H1 (cell line): ENCODE measurements around the gene FMR1. TPM values are rescaled to one million over a fixed set of nuclear protein-coding genes. Genes with fewer than 3 reads are reported as not detected.

Source experiments
- CTCF ChIA-PET: fragments of 300-600 bp; sonication (Branson Sonifier 250); formaldehyde crosslinking; loops from one replicate; lab custom pipeline; 2021; ENCODE audit not compliant: partially characterized antibody; lab: Charles Lee
- POLR2A ChIA-PET: fragments of 300-600 bp; sonication (Branson Sonifier 250); formaldehyde crosslinking; loops from one replicate; lab custom pipeline; 2021; ENCODE audit warnings: inconsistent platforms; ENCODE audit not compliant: partially characterized antibody; lab: Charles Lee
- DNase-seq, 2 experiments: peaks; one replicate each; pipeline versions ENCODE4 v3.0.0 to v3.0.0-alpha.2; 2010 to 2022; ENCODE audit warnings: low spot score in 2 of 2, low read depth in 1 of 2, mixed read lengths in 1 of 2
- FAIRE-seq: peaks from 2 replicates; lab custom pipeline; 2011; peaks lifted over from hg19 to GRCh38; lab: Jason Lieb, UNC
- H2AFZ ChIP-seq: 2 replicates; pipeline ENCODE4 v1.8.1; 2012; ENCODE audit warnings: low read length, inconsistent platforms
- H2AK5ac ChIP-seq: 2 replicates; pipeline ENCODE4 v1.6.1; 2013; ENCODE audit warnings: low read depth, low read length
- H2BK120ac ChIP-seq: replicated peaks from 2 replicates; pipeline ENCODE3; 2013; ENCODE audit warnings: low read depth, low read length, inconsistent platforms
- H2BK12ac ChIP-seq: 2 replicates; pipeline ENCODE4 v1.6.1; 2013; ENCODE audit warnings: low read depth, low read length
- H2BK15ac ChIP-seq: 2 replicates; pipeline ENCODE4 v1.6.1; 2013; ENCODE audit warnings: low read length
- H2BK20ac ChIP-seq: 2 replicates; pipeline ENCODE4 v1.6.1; 2013; ENCODE audit warnings: low read length
- H2BK5ac ChIP-seq: 2 replicates; pipeline ENCODE4 v1.6.1; 2013; ENCODE audit warnings: low read depth, low read length
- H3K14ac ChIP-seq: 2 replicates; pipeline ENCODE4 v1.6.1; 2013; ENCODE audit warnings: inconsistent platforms; ENCODE audit not compliant: insufficient read length
- H3K18ac ChIP-seq: 2 replicates; pipeline ENCODE4 v1.6.1; 2013; ENCODE audit warnings: low read length; ENCODE audit errors: extremely low read depth
- H3K23ac ChIP-seq: 2 replicates; pipeline ENCODE4 v1.6.1; 2013; ENCODE audit warnings: inconsistent platforms; ENCODE audit not compliant: insufficient read length
- H3K23me2 ChIP-seq: 2 replicates; pipeline ENCODE4 v1.6.1; 2013; ENCODE audit warnings: low read depth, low read length
- H3K27ac ChIP-seq: 2 replicates; pipeline ENCODE4 v1.6.1; 2011; ENCODE audit warnings: low read depth, low read length, inconsistent platforms
- H3K27me3 ChIP-seq, 4 experiments: replicated peaks in 1 of 4; 1 replicate in 1 of 4; 2 replicates in 3 of 4; pipeline versions ENCODE4 v1.6.1 to v1.8.1; 2011 to 2013; ENCODE audit warnings: low read length in 3 of 4, mild to moderate bottlenecking in 3 of 4, inconsistent platforms in 2 of 4, mixed read lengths in 2 of 4, moderate library complexity in 1 of 4; ENCODE audit not compliant: control insufficient read depth in 3 of 4, insufficient read depth in 3 of 4; ENCODE audit errors: extremely low read depth in 1 of 4
- H3K36me3 ChIP-seq, 4 experiments: 2 replicates each; pipeline versions ENCODE4 v1.6.1 to v1.8.1; 2011 to 2013; ENCODE audit warnings: mild to moderate bottlenecking in 4 of 4, low read length in 3 of 4, moderate library complexity in 2 of 4, control low read depth in 1 of 4, inconsistent platforms in 1 of 4; ENCODE audit not compliant: insufficient read depth in 4 of 4, control insufficient read depth in 2 of 4
- H3K4ac ChIP-seq: replicated peaks from 2 replicates; pipeline ENCODE3; 2013; ENCODE audit warnings: low read length, low read depth, mixed read lengths, inconsistent platforms; ENCODE audit not compliant: insufficient read length
- H3K4me1 ChIP-seq, 4 experiments: replicated peaks in 1 of 4; 1 replicate in 1 of 4; 2 replicates in 3 of 4; pipeline versions ENCODE4 v1.6.1 to v1.8.1; 2011 to 2013; ENCODE audit warnings: low read length in 3 of 4, inconsistent platforms in 2 of 4, mixed read lengths in 1 of 4; ENCODE audit not compliant: insufficient read depth in 4 of 4, control insufficient read depth in 3 of 4
- H3K4me2 ChIP-seq, 2 experiments: 2 replicates each; pipeline versions ENCODE4 v1.6.1 to v1.8.1; 2011 to 2013; ENCODE audit warnings: low read depth in 2 of 2, low read length in 2 of 2, control low read depth in 1 of 2, inconsistent platforms in 1 of 2, mild to moderate bottlenecking in 1 of 2; ENCODE audit not compliant: insufficient read depth in 1 of 2
- H3K4me3 ChIP-seq, 4 experiments: fragments of 200-600, 300-600 bp in 1 of 4; sonication (generic), shearing (Covaris generic), sonication (Bioruptor Twin) in 1 of 4; 2 replicates each; pipeline versions ENCODE4 v1.5.1 to v1.8.1; 2011 to 2016; ENCODE audit warnings: low read length in 4 of 4, low read depth in 3 of 4, control low read depth in 2 of 4, inconsistent platforms in 2 of 4, mild to moderate bottlenecking in 2 of 4, mixed read lengths in 1 of 4, moderate library complexity in 1 of 4; ENCODE audit not compliant: insufficient read depth in 2 of 4; ENCODE audit errors: extremely low read depth in 1 of 4
- H3K56ac ChIP-seq: replicated peaks from 2 replicates; pipeline ENCODE3; 2013; ENCODE audit warnings: low read depth, mild to moderate bottlenecking, mixed read lengths, low read length, inconsistent platforms; ENCODE audit not compliant: insufficient read length
- H3K79me1 ChIP-seq: 2 replicates; pipeline ENCODE4 v1.6.1; 2013; ENCODE audit warnings: low read depth, low read length, control low read depth
- H3K79me2 ChIP-seq, 2 experiments: 2 replicates each; pipeline versions ENCODE4 v1.6.1 to v1.8.1; 2012 to 2013; ENCODE audit warnings: low read length in 2 of 2, mild to moderate bottlenecking in 2 of 2, inconsistent platforms in 1 of 2; ENCODE audit not compliant: insufficient read depth in 2 of 2, control insufficient read depth in 1 of 2
- H3K9ac ChIP-seq, 4 experiments: replicated peaks in 1 of 4; 1 replicate in 1 of 4; 2 replicates in 3 of 4; pipeline versions ENCODE4 v1.6.1 to v1.8.1; 2011 to 2013; ENCODE audit warnings: low read depth in 3 of 4, low read length in 3 of 4, control low read depth in 2 of 4, mild to moderate bottlenecking in 2 of 4, moderate library complexity in 2 of 4, inconsistent platforms in 1 of 4; ENCODE audit errors: extremely low read depth in 1 of 4
- H3K9me3 ChIP-seq, 2 experiments: 2 replicates each; pipeline versions ENCODE4 v1.6.1 to v1.8.1; 2012 to 2013; ENCODE audit warnings: mild to moderate bottlenecking in 2 of 2, moderate library complexity in 2 of 2, control low read depth in 1 of 2, inconsistent platforms in 1 of 2, low read depth in 1 of 2, low read length in 1 of 2, mixed read lengths in 1 of 2; ENCODE audit not compliant: insufficient read depth in 2 of 2
- H4K20me1 ChIP-seq, 2 experiments: replicated peaks in 1 of 2; 2 replicates each; pipeline versions ENCODE3 to v1.8.1; 2011 to 2013; ENCODE audit warnings: inconsistent platforms in 2 of 2, low read length in 2 of 2, mild to moderate bottlenecking in 1 of 2; ENCODE audit not compliant: insufficient read depth in 2 of 2, control insufficient read depth in 1 of 2
- H4K5ac ChIP-seq: 2 replicates; pipeline ENCODE4 v1.6.1; 2013; ENCODE audit warnings: low read length, low read depth, mixed read lengths, inconsistent platforms; ENCODE audit not compliant: insufficient read length
- H4K8ac ChIP-seq: 2 replicates; pipeline ENCODE4 v1.8.0; 2013; ENCODE audit warnings: mild to moderate bottlenecking, moderate library complexity, low read length, inconsistent platforms; ENCODE audit not compliant: insufficient read depth; ENCODE audit errors: extremely low read depth
- H4K91ac ChIP-seq: replicated peaks from 2 replicates; pipeline ENCODE3; 2013; ENCODE audit warnings: low read length, mixed read lengths, inconsistent platforms; ENCODE audit not compliant: insufficient read length
- EGR1 ChIP-seq: IDR thresholded peaks from 2 replicates; pipeline ENCODE4 v1.6.1; 2011; ENCODE audit warnings: low read depth, low read length, borderline replicate concordance
- RXRA ChIP-seq: IDR thresholded peaks from 2 replicates; pipeline ENCODE4 v1.6.1; 2011; ENCODE audit warnings: low read depth, mild to moderate bottlenecking, low read length, moderate library complexity; ENCODE audit not compliant: insufficient read depth
- SAP30 ChIP-seq: fragments of 300-600 bp; sonication (generic); IDR thresholded peaks from 2 replicates; pipeline ENCODE4 v1.7.1; 2012; ENCODE audit warnings: low read length, moderate library complexity, mild to moderate bottlenecking, inconsistent platforms; ENCODE audit not compliant: insufficient read depth, insufficient replicate concordance
- SIX5 ChIP-seq: IDR thresholded peaks from 2 replicates; pipeline ENCODE4 v1.6.1; 2011; ENCODE audit warnings: mild to moderate bottlenecking, low read depth, low read length
- WGBS, 2 experiments: shearing (Covaris generic) in 1 of 2; methylation state at CpG; one replicate each; pipeline versions ENCODE4 v1.1.6 to v1.1.7; 2013 to 2015; ENCODE audit warnings: low lambda C conversion rate in 2 of 2, mixed read lengths in 2 of 2, inconsistent platforms in 1 of 2, low coverage in 1 of 2, missing lambda C conversion rate in 1 of 2; ENCODE audit not compliant: insufficient replicate concordance in 2 of 2, insufficient coverage in 1 of 2, insufficient read length in 1 of 2; ENCODE audit errors: extremely low coverage in 1 of 2, missing lambda C conversion rate in 1 of 2; 5-methylcytosine and 5-hydroxymethylcytosine counted together
- polyA plus RNA-seq, 7 experiments: library from polyadenylated mRNA; depleted of rRNA in 3 of 7; stranded (reverse) in 5 of 7; unstranded in 2 of 7; fragments of >200 nt in 5 of 7; fragments of 200-250 nt in 2 of 7; gene quantifications; 1 replicate in 5 of 7; 2 replicates in 1 of 7; 4 replicates in 1 of 7; pipeline versions ENCODE4 v1.2.1 to v1.2.3, GENCODE V29; 2011 to 2013; ENCODE audit warnings: missing spikeins in 2 of 7, mixed read lengths in 2 of 7
- total RNA-seq: library from RNA; stranded (reverse); fragmentation: NEBNext Ultra II Directional; extraction: Animal tissue kit (Norgen Biotek cat#: 25700); gene quantifications from 2 replicates; pipeline ENCODE4 v1.2.1, GENCODE V29; 2021

The FMR1 gene
- total and polyA plus RNA-seq, 2 of the 8 experiments (the other 6 are each of a cell fraction or from before 2014, with no cell fraction given), result 15.2 to 49.4 TPM

DNA sequence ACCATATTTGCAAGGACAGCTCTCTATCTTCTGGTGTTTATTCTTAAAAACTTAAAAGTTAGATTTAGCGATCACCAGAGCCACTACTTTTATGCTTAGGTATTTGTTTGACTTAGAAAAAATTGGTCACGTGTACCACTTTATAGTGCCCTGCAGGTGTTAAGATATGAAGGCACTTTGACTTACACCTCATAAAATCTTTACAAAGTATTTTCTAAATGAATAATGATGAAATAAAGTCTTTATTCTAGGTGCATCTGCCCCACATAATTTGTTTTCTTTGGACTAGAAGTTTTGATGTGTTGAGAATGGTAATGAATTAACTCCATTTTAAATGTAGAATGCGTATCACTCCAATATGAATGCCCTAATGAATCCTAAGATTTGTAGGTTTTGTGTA lies 2.9 kb downstream of the FMR1 start:
- no peak overlapping the region for H2AK5ac ChIP-seq
- FAIRE-seq (no peak), DNase-seq (no peak)
- H3K27me3 ChIP-seq, result peaks cover 0 to 4% (median 2%) of the 10 kb centered on the region in 4 experiments; a peak in 3 of 7 replicates
- H3K79me1 ChIP-seq, result no peaks in the 10 kb centered on the region
- H3K14ac ChIP-seq, result no peak overlapping the region
- H4K91ac ChIP-seq, result no peak overlapping the region
- H3K4me2 ChIP-seq, result no peak overlapping the region; a peak in 1 of 4 replicates
- H3K23me2 ChIP-seq, result no peaks in the 10 kb centered on the region
- peaks cover 0 to 2% of the 10 kb centered on the region in 2 experiments for H4K20me1 ChIP-seq
- H2BK12ac ChIP-seq, result no peak overlapping the region
- TF ChIP-seq SIX5, result no peak
- TF ChIP-seq RXRA, result no peak
- no peak for TF ChIP-seq EGR1
- no peak for TF ChIP-seq SAP30
- H2BK15ac ChIP-seq, result no peak overlapping the region
- no peak overlapping the region for H4K8ac ChIP-seq
- no peak overlapping the region for H2BK20ac ChIP-seq
- peaks cover 0 to 73% of the 10 kb centered on the region in 2 experiments; a peak in 2 of 4 replicates for H3K79me2 ChIP-seq
- H3K4ac ChIP-seq, result no peak overlapping the region
- no peak overlapping the region for H4K5ac ChIP-seq
- no peaks in the 10 kb centered on the region for H3K9me3 ChIP-seq
- CTCF ChIA-PET, result no interaction called here
- peak overlapping the region in 1 of 4 experiments; percentile 88; a peak in 1 of 8 replicates for H3K4me3 ChIP-seq
- no peak overlapping the region for H2AFZ ChIP-seq
- no peak overlapping the region for H3K56ac ChIP-seq
- H3K23ac ChIP-seq, result no peak overlapping the region
- no peak overlapping the region for H3K9ac ChIP-seq
- H3K4me1 ChIP-seq, result peaks cover 0 to 6% (median 5%) of the 10 kb centered on the region in 4 experiments; a peak in 2 of 7 replicates
- H3K27ac ChIP-seq, result no peak overlapping the region
- H2BK5ac ChIP-seq, result no peak overlapping the region
- POLR2A ChIA-PET, result interaction anchor here (2.2 kb wide), 1 partner anchor 12 kb away, joined by 5 read pairs; no protein-coding TSS in a partner anchor
- H2BK120ac ChIP-seq, result no peak overlapping the region
- WGBS, 2 experiments, result 97% methylated on average over 3 of the region's 3 CpGs; no CpG with 5 or more reads in 1 of the 2 experiments
- no peak overlapping the region for H3K18ac ChIP-seq
- no peaks in the 10 kb centered on the region for H3K36me3 ChIP-seq
